Skin of body (tissue), 2 donors: ENCODE results near the gene RAMACL. TPM values are rescaled to one million over a fixed set of nuclear protein-coding genes. Genes with fewer than 3 reads are reported as not detected.
"Not testable (repeated sequence)": the region's sequence is repeated elsewhere in the genome, so short reads cannot be mapped to it uniquely, and the experiment has no call there.

Experiments used
- DNase-seq: peaks from one replicate; lab custom pipeline; 2025; lab: John Stamatoyannopoulos, UW
- total RNA-seq: library from RNA; depleted of rRNA; stranded (reverse); fragments of >200 nt; gene quantifications from one replicate; pipeline ENCODE4 v1.2.3, GENCODE V29; 2014

The RAMACL gene
- total RNA-seq, 1 donor from 2014 or later: 2.7 TPM

- DNase-seq: no peak
These were observed 10.5 kb upstream of the RAMACL start for GRCh38 chr6:166596776-166597507.

- DNase-seq: no peak
These were observed 9.5 kb upstream of the RAMACL start for GRCh38 chr6:166595949-166596348.

- DNase-seq: peak; percentile 29
These were observed 8.7 kb upstream of the RAMACL start for GRCh38 chr6:166595061-166595780.

GRCh38 chr6:166592821-166593220 lies 6.3 kb upstream of the RAMACL start:
- no peak for DNase-seq

GRCh38 chr6:166591961-166592520 lies 5.6 kb upstream of the RAMACL start:
- no peak for DNase-seq

- no peak for DNase-seq
These were observed 4.5 kb upstream of the RAMACL start for GRCh38 chr6:166591026-166591425.

GRCh38 chr6:166589786-166590574 lies 3.5 kb upstream of the RAMACL start:
- no peak for DNase-seq

GRCh38 chr6:166589337-166589731 lies 2.9 kb upstream of the RAMACL start:
- no peak for DNase-seq

GRCh38 chr6:166588691-166589336 lies 2.3 kb upstream of the RAMACL start:
- no peak for DNase-seq

GRCh38 chr6:166587631-166588413 lies 1.3 kb upstream of the RAMACL start:
- no peak for DNase-seq

- DNase-seq: no peak
These were observed 1.5 kb downstream of the RAMACL start for GRCh38 chr6:166584853-166585429.

- peak; percentile 54 for DNase-seq
These were observed 2.3 kb downstream of the RAMACL start for GRCh38 chr6:166584155-166584554.

- no peak for DNase-seq
These were observed 3.1 kb downstream of the RAMACL start for GRCh38 chr6:166583230-166583965.

- DNase-seq: peak; percentile 88
These were observed 4.2 kb downstream of the RAMACL start for GRCh38 chr6:166582258-166582657.

GRCh38 chr6:166581801-166582200 lies 4.7 kb downstream of the RAMACL start:
- not testable (repeated sequence) for DNase-seq

- DNase-seq: no peak
These were observed 5.4 kb downstream of the RAMACL start for GRCh38 chr6:166581091-166581511.

GRCh38 chr6:166580076-166581050 lies 6.1 kb downstream of the RAMACL start:
- DNase-seq: no peak

- no peak for DNase-seq
These were observed 7.1 kb downstream of the RAMACL start for GRCh38 chr6:166579237-166579850.
